ENCODE measurements around the gene SORCS3. TPM values are rescaled to one million over a fixed set of nuclear protein-coding genes. Genes with fewer than 3 reads are reported as not detected.

SORCS3 gene
- total RNA-seq, 2 donors from 2014 or later = not detected

DNA sequence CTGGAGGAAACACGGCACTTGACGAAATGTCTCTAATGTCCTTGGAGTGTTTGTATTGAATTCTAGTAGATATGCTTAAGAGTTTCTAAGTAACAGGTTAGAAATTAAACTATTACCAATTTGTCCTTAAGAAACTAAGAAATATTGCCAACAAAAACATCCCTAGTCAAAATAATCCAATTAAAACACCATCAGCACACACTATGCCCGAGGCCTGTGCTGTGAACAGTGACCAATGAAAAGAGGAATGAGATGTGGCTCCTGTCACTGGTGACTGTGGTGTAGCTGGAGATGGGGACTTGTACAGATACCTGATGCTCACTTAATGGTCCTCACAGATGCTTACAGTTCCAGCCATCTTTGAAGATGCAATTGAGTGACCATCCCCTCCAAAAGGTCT is 651.1 kb downstream of the SORCS3 start:
- no peak for DNase-seq (ENCODE audit: low spot score)
- Histone ChIP-seq H3K4me1 (ENCODE audit: control insufficient read depth in 1 of 2, low read depth in 2 of 2) (no peaks in the 10 kb centered on the region), H3K36me3 (no peaks in the 10 kb centered on the region), H3K27me3 (replicated peaks; ENCODE audit: insufficient read depth) (no peaks in the 10 kb centered on the region), H3K27ac (no peak overlapping the region), H3K4me3 (no peak overlapping the region), H3K9me3 (no peaks in the 10 kb centered on the region)
- no peak for ATAC-seq (ENCODE audit: insufficient number of reproducible peaks, low FRiP score, low read depth)
- TF ChIP-seq, protein P1, sequence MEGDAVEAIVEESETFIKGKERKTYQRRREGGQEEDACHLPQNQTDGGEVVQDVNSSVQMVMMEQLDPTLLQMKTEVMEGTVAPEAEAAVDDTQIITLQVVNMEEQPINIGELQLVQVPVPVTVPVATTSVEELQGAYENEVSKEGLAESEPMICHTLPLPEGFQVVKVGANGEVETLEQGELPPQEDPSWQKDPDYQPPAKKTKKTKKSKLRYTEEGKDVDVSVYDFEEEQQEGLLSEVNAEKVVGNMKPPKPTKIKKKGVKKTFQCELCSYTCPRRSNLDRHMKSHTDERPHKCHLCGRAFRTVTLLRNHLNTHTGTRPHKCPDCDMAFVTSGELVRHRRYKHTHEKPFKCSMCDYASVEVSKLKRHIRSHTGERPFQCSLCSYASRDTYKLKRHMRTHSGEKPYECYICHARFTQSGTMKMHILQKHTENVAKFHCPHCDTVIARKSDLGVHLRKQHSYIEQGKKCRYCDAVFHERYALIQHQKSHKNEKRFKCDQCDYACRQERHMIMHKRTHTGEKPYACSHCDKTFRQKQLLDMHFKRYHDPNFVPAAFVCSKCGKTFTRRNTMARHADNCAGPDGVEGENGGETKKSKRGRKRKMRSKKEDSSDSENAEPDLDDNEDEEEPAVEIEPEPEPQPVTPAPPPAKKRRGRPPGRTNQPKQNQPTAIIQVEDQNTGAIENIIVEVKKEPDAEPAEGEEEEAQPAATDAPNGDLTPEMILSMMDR (IDR thresholded peaks at IDR 0.05) = no peak

Measured in thoracic aorta (tissue), 2 donors.